ENCODE data around the gene ERAS.

DNA sequence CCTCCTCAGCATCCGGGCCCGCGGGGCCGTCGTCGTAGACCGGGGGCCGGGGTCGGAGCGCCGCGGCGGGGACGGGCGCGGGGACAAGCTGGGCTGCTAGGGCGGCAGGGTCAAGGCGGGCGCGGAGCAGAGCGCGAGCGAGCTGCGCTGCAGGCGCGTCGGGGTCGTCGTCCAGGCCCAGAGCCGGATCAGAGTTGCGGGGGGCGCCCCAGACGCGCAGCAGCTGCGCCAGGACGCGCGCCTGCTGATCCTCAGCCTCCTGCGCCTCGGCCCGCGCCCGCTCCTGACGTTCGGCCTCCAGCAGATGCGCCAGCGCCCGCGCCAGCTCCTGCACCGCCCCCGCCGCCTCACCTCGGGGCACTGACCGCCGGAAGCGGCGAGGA lies 5.6 kb downstream of the ERAS start:
- TF ChIP-seq, protein P1, sequence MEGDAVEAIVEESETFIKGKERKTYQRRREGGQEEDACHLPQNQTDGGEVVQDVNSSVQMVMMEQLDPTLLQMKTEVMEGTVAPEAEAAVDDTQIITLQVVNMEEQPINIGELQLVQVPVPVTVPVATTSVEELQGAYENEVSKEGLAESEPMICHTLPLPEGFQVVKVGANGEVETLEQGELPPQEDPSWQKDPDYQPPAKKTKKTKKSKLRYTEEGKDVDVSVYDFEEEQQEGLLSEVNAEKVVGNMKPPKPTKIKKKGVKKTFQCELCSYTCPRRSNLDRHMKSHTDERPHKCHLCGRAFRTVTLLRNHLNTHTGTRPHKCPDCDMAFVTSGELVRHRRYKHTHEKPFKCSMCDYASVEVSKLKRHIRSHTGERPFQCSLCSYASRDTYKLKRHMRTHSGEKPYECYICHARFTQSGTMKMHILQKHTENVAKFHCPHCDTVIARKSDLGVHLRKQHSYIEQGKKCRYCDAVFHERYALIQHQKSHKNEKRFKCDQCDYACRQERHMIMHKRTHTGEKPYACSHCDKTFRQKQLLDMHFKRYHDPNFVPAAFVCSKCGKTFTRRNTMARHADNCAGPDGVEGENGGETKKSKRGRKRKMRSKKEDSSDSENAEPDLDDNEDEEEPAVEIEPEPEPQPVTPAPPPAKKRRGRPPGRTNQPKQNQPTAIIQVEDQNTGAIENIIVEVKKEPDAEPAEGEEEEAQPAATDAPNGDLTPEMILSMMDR (IDR thresholded peaks at IDR 0.05; ENCODE audit: poor library complexity, severe bottlenecking) = no peak
- TF ChIP-seq RAD21 (conservative IDR thresholded peaks at IDR 0.05) (no peak), SMC3 (conservative IDR thresholded peaks at IDR 0.05; ENCODE audit: poor library complexity) (no peak), EP300 (conservative IDR thresholded peaks at IDR 0.05; ENCODE audit: poor library complexity, severe bottlenecking) (no peak), TAF1 (IDR thresholded peaks at IDR 0.05; ENCODE audit: low read depth) (no peak), MXI1 (conservative IDR thresholded peaks at IDR 0.05; ENCODE audit: poor library complexity, severe bottlenecking) (no peak), POLR2AphosphoS5 (IDR thresholded peaks at IDR 0.05) (no peak), EZH2 (IDR thresholded peaks at IDR 0.05; ENCODE audit: borderline replicate concordance, insufficient read depth, low read length, poor library complexity, severe bottlenecking) (no peak)
- TF ChIP-seq, protein P2, sequence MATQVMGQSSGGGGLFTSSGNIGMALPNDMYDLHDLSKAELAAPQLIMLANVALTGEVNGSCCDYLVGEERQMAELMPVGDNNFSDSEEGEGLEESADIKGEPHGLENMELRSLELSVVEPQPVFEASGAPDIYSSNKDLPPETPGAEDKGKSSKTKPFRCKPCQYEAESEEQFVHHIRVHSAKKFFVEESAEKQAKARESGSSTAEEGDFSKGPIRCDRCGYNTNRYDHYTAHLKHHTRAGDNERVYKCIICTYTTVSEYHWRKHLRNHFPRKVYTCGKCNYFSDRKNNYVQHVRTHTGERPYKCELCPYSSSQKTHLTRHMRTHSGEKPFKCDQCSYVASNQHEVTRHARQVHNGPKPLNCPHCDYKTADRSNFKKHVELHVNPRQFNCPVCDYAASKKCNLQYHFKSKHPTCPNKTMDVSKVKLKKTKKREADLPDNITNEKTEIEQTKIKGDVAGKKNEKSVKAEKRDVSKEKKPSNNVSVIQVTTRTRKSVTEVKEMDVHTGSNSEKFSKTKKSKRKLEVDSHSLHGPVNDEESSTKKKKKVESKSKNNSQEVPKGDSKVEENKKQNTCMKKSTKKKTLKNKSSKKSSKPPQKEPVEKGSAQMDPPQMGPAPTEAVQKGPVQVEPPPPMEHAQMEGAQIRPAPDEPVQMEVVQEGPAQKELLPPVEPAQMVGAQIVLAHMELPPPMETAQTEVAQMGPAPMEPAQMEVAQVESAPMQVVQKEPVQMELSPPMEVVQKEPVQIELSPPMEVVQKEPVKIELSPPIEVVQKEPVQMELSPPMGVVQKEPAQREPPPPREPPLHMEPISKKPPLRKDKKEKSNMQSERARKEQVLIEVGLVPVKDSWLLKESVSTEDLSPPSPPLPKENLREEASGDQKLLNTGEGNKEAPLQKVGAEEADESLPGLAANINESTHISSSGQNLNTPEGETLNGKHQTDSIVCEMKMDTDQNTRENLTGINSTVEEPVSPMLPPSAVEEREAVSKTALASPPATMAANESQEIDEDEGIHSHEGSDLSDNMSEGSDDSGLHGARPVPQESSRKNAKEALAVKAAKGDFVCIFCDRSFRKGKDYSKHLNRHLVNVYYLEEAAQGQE (IDR thresholded peaks at IDR 0.05; ENCODE audit: borderline replicate concordance) = no peak

All from neural cell (in vitro differentiated cells).